Stimulated activated CD4-positive, alpha-beta T cell treated with anti-CD3 and anti-CD28 coated beads, Interleukin-1b, Interleukin-23, amount 100 ng/mL, for 4 hours (primary cell): ENCODE results near the gene GFER.
A peak's percentile ranks its signal among the peaks of the same experiment; 100 is the strongest.
"Not testable (repeated sequence)": the region's sequence is repeated elsewhere in the genome, so short reads cannot be mapped to it uniquely, and the experiment has no call there.

ENCODE experiments used
- DNase-seq, 2 donors: peaks; one replicate each; pipeline ENCODE4 v3.0.0-alpha.2; 2020; ENCODE audit warnings: low read depth in 2 of 2

Gene GFER

GRCh38 chr16:2005646-2006045, 21.7 kb downstream of the GFER start:
- DNase-seq, result no peak

- no peak for DNase-seq
These were observed 22.3 kb downstream of the GFER start for GRCh38 chr16:2006317-2006716.

- DNase-seq, result no peak
These were observed 23.3 kb downstream of the GFER start for GRCh38 chr16:2007081-2007836.

GRCh38 chr16:2008009-2008526, 24.1 kb downstream of the GFER start:
- no peak for DNase-seq

- DNase-seq, result no peak
These were observed 24.7 kb downstream of the GFER start for GRCh38 chr16:2008631-2009163.

GRCh38 chr16:2009164-2009711, 25.2 kb downstream of the GFER start:
- no peak for DNase-seq

- peak; percentile 67 to 79 for DNase-seq
These were observed 26.0 kb downstream of the GFER start, which contains the start of gene ZNF598 for GRCh38 chr16:2009791-2010510. ZNF598 (minus strand) TSS chr16:2009821.

- DNase-seq, result not testable (repeated sequence)
These were observed 27.7 kb downstream of the GFER start for GRCh38 chr16:2011726-2012125.

GRCh38 chr16:2013527-2013926, 29.5 kb downstream of the GFER start:
- no peak for DNase-seq

- DNase-seq, result no peak
These were observed 31.3 kb downstream of the GFER start for GRCh38 chr16:2015117-2015946.

- DNase-seq, result no peak
These were observed 31.9 kb downstream of the GFER start for GRCh38 chr16:2015947-2016208.

GRCh38 chr16:2016407-2016922, 32.5 kb downstream of the GFER start:
- DNase-seq, result no peak

- DNase-seq, result peak in 1 of 2 donors; percentile 32
These were observed 35.5 kb downstream of the GFER start, which contains the start of gene NPW for GRCh38 chr16:2019518-2019920. NPW (plus strand) TSS chr16:2019785.

GRCh38 chr16:2019921-2020831, 36.2 kb downstream of the GFER start:
- DNase-seq, result no peak

- DNase-seq, result no peak
These were observed 38.7 kb downstream of the GFER start for GRCh38 chr16:2022723-2023091.

GRCh38 chr16:2023092-2024031, 39.4 kb downstream of the GFER start:
- DNase-seq, result peak; percentile 98 to 99

GRCh38 chr16:2024032-2024420, 40.0 kb downstream of the GFER start:
- DNase-seq, result no peak

- no peak for DNase-seq
These were observed 41.3 kb downstream of the GFER start for GRCh38 chr16:2025251-2025650.

GRCh38 chr16:2025878-2026460, 42.0 kb downstream of the GFER start:
- no peak for DNase-seq
